Inferior parietal cortex (tissue), 1 donor: ENCODE measurements around the gene PRKCA.
"Not testable (repeated sequence)": the region's sequence is repeated elsewhere in the genome, so short reads cannot be mapped to it uniquely, and the experiment has no call there.

Experiments used
- DNase-seq: peaks from one replicate; pipeline ENCODE4 v3.0.0-alpha.2; 2016; ENCODE audit errors: extremely low spot score

The PRKCA gene

DNA sequence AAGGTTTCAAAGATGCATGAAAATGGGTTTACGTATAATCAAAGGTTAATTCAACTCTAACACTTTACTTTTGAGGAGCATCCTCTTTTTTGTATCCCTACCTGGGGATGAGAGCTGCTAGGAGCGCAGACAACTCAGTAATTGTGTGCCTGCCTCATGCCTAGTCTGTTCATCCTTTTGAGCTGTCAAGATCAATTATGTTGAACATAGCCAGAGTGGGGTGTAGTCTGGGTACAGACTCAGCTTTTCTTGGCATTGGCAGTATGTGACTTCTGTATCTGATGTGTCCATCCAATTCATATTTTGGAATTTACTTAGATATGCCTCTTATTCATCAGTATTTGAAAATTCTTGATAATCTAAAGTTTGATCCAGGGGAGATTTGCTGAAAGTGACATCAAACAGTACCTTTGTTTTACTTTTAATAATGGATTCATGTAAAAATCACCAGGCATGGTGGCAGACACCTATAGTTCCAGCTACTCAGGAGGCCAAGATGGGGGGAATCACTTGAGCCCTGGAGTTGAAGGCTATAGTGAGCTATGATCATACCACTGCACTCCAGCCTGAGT is 24.1 kb downstream of the PRKCA start:
- DNase-seq: no peak

DNA sequence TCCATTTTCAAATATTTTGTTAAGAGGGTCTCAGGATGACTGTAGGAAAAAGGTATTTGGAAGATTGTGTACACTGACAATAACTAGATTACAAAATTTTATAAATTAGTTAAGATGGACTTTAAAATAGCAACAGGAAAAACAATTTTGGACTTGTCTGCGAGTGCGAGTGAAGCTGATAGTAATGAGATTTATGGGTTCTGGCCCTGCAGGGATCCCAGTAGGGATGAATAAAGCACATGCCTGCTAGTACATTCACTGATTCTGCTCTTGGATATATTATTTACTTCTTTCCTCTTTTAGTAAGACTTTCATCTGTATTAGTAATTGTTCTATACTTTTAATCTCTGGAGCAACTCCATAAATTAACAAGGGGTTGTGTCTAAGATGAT is 28.2 kb downstream of the PRKCA start:
- DNase-seq: no peak

DNA sequence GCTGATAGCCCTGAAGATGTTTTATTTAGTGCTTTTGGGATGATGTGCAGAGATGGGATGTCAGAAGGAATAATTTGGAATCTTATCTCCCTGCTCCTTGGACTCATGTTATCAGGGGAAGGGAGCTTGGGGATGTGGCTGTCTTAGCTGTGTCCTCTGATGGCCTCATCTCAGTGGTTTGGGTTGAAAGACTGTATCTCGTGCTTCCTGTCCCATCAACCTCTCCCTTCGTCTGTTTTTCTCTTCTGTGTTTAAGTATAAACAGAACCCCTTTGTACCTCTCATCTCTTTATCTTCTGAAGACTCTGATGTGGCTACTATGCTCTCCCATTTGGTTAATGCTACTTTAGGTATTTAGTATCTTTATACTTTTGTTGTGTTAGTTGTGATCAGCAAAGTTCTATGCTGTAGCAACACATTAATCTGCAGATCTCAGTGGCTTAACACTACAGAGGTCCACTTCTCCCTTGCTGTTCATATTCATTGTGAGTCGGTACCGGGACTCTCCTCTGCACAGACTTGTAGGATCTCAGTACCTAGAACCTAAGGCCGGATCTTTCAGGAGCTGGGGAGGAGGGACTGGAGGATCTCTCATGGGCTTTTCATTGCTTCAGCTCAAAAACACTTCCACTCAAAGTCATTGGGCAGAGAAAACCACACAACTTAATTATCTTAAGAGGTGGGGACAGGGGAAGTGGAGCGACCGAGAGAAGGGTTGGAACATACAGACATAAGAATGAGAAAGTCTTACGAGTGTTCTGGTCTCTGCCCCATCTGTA is 28.8 kb downstream of the PRKCA start:
- DNase-seq: no peak

DNA sequence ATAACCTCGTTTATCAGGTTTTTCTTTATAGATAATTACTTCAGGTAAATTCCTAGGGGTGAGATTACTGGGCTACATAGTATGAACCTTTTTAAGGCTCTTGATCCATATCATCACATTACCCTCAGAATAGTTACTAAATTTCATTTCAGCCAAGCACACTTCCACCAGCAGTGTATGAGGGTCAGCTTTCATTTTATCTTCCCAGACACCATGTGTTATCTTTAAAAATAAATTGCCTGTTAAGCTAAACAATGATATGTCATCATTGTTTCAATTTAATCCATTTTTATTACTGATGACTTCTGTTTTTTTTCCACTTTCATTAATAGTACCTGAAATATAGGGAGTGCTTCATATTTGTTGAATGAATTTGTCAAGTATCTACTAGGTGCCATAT is 33.4 kb downstream of the PRKCA start:
- DNase-seq: no peak

DNA sequence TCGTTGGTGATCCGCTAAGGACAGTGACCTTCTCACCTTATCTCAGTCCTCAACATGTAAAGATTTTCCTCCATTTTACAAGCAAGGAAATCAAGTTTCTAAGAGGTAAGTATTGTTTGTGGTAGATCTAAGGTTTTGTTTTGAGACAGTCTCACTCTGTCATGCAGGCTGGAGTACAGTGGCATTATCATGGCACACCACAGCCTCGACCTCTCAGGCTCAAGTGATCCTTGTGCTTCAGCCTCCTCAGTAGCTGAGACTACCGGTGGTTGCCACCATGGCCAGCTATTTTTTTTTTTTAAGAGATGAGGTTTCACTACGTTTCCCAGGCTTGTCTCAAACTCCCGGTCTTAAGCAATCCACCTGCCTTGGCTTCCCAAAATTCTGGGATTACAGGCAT is 34.9 kb downstream of the PRKCA start:
- DNase-seq: no peak

DNA sequence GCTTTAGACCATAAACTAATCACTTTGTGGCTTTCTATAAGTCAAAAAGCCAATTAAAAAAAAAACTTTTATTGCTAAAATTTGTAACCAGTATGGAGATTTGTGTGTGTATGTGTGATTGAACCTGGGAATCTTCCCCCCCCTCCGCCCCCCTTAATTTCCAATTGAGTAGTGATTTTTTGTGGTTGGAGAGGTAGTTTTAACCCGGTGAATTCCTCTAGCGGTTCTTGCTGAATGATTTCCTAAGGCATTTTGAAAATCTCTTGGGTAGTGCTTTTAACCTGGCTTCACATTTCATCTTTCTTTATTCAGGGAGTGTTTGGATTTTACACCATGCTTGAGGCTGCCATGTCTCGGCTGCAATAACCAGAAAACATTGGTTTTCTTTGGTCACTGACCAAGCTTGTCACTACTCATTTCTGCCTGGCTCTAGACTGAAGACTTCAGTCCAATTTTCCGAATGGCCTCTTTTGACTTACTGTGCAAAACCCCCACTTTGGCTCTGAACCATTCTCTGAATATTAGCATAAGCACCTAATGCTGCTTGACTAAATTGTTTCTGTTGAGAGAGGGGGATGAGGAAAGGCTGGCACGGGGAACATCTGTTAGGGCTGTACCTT is 35.6 kb downstream of the PRKCA start:
- no peak for DNase-seq

DNA sequence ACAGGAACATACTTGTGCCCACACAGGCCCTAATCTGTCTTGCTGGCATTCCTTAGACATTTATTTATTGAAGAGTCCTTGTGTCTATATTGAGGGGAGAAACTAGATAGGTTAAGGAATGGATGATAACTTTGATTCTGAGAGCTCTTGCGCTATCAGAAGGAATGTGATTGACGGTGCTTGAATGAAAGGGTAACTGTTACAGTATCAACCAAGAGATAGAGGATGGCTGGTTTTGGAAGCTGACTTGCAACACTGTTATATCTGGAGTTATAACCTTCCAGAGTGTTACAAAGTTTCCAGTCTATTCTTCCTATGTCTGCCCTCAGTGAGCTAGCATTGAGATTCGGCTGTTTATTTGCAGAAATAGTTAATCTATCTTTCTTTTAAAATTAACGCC is 36.5 kb downstream of the PRKCA start:
- DNase-seq: no peak

DNA sequence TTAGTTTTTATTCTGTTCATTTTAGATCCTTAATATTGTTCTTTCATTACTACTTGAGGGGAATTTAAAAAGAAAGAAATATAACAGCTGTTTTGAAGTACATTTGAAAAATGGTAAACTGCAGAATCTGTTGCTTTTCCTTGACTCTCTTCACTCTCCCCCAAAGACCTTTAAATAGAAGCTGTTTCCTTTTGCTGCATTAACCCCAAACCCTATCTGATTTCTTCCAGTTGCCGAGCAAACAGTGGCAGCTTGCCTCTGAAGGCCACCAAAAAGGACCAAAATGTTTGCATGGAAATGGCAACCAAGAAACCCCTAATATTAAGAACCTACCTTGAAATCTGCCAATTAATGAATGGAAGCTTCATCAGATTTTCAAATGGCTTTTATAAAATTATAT is 37.1 kb downstream of the PRKCA start:
- DNase-seq: no peak

DNA sequence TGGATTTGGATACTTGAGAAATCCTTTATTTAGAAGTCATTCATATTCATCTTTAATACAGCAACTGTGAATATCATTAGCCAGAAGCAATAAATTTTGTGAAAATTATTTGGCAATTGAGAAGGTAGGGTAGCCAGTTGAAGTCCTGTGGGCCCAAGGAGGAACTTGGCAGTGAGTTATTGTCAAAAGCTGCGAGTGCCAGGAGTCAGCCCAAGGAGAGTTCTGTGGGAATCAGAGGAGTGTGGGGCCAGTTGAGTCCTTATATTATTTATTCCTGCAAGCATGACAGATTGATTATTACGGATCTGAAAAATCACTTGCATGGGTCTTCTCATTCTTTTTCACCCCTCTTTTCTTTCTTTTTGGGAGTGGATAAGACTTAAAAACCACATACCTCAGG is 38.3 kb downstream of the PRKCA start:
- no peak for DNase-seq

DNA sequence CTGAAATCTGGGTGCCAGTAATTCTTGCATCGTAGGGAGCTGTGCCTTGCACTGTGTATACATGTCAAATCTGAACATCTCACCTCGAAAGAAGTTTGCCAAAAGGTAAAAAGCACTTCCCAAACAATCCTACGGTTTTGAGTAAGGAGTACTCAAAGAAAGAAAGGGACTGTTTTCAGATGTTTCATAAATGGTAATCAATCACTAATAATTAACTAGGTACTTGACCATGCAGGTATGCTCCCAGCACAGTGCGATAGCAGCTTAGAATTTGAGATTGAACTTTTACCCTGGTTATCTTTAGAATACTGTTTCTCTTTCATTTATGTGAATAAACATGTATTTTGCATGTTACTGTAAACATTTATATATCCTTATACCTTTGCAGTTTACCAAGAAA is 39.0 kb downstream of the PRKCA start:
- DNase-seq: no peak

DNA sequence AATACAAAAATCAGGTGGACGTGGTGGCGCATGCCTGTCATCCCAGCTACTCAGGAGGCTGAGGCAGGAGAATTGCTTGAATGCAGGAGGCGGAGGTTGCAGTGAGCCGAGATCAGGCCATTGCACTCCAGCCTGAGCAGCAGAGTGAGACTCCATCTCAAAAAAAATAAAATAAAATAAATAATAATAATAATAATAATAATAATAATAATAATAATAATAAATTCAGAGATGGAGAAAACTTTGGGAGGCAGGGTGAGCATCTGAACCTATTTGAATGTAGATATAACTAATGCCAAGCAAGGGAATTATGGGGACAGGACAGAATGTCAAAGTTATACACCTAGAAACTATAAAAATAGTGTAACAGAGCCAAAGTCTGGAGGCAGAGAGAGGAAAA is 39.9 kb downstream of the PRKCA start:
- DNase-seq: not testable (repeated sequence)

DNA sequence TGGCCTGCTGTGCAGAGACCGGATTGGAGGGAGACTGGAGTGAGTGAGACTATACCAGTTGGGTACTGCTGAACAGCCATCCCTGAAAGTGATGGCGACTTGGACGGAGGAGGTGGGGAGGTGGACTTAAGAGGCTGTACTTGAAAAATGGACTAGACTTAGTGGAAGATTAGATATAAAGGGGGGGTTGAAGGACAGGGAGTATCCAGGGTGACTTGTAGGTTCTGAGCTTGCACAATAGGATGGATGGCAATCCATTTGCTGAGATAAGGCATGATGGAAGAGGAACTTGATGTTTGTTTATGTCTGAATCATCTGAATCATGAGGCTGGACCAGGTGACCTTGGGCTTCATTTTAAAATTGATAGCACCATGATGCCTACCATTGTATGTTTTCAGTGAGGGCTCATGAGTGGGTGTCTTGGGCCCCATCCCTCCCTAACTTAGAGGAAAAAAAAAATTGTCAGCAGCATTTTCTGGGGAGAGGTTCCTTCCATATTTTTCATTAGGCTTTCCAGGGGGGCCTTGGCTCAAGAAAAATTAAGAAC is 41.2 kb downstream of the PRKCA start:
- DNase-seq: no peak

DNA sequence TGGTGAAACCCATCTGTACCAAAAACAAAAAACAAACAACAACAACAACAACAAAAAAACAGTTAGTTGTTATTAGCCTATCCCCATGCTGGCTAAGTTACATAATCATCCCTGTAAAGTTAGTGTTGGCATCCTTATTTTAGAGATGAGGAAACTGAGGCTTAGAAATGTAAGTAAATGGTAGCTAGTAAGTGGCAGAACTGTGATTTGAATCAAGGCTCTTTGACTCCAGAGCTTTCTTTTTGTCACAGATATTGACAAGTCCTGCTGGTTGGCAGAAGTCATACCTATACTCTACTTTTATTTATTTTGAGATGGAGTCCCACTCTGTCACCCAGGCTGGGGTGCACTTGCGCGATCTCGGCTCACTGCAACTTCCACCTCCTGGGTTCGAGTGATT is 42.1 kb downstream of the PRKCA start:
- no peak for DNase-seq

DNA sequence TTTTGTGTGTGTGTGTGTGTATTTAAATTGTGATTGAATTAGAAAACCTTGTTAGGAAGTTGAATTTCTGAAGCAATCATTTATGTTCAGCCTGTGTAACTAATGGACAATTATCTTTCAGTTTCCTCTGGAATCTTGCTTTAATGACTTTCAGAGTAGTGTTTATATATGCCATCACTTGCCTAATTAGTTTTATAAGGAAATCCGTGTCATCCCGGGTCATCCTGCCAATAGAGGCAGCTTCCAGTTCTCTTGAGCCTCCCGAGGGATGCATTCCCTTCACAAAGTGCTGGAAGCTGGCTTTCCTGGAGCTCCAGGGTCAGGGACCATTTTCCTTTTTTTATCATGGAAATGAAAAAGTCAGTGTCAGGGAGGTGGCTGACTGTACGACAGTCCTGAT is 42.9 kb downstream of the PRKCA start:
- DNase-seq: no peak

DNA sequence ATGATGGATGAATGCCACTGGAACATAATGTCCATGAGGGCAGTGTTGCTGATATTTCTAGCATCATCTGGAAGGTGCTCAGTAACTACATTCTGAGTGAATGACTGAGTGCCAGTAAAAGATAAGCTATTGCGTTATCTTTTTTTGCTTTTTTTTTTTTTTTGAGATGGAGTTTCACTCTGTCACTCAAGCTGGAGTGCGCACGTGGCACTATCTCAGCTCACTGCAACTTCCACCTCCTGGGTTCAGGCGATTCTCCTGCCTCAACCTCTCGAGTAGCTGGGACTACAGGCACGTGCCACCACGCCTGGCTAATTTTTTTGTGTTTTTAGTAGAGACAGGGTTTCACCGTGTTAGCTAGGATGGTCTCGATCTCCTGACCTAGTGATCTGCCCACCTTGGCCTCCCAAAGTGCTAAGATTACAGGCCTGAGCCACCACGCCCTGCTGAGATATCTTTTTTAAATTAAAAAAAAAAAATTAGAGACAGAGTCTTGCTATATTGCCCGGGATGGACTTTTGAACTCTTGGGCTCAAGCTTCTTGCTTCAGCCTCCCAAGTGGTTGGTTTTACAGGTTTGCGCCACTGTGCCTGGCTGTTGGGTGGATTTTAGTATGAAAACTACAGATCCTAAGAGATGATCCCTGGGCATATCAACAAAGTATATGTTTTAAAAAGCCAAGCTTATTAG is 43.7 kb downstream of the PRKCA start:
- DNase-seq: not testable (repeated sequence)

DNA sequence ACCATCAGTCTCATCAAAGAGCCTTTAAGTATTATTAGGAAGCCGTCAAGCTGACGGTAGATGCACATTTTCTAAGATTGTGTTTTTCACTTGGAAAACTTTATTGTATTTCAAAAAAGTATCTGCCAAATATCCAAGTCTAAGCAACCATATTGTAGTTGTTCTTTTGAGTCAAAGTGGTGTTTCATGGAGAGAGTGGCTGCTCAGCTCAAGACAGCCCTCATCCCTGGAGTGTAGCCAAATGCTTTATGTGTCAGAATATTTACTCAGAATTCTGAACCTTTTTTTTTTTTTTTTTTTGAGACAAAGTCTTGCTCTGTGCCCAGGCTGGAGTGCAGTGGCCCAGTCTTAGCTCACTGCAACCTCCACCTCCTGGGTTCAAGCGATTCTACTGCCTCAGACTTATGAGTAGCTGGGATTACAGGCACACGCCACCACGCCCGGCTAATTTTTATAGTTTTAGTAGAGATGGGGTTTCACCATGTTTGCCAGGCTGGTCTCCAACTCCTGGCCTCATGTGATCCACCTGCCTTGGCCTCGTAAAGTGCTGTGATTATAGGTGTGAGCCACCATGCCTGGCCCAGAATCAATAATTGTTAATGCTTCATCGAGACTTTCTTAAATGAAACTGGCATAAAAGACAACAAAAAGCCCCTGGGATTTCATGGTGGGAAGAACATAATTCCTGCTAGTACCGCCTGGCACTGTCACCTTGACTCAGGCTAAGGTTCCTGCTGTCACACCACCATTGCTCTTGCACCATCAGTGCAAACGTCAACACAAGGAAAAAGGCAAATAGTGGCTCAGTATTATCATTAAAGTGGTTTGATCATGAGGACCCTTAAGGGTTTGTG is 45.5 kb downstream of the PRKCA start:
- no peak for DNase-seq

DNA sequence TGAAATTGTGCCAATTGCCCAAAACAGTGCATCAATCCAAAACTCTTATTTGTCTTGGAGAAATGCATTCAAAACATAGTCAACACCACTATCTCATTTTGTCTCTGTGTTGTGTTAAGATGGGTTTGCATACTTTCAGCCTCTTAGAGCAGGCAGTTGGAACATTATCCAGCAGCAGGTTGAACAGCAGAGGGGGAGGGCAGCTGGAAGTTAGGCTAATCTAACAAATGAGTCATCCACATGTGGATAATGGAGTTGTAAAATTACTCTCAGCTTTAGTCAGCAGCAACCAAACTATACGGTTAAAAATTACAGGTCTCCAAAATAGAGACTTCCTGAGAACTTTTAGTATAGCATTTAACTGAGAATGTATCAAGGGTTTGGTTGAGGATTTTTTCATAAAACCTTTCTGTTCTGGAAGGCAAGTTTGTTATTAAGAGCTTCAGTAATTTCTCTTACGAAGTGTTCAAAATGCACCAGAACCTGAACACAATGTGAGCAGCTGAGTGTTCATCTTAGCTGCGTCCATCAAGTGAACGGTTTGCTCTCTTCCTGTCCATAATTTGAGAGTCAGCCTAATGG is 46.3 kb downstream of the PRKCA start:
- DNase-seq: no peak

DNA sequence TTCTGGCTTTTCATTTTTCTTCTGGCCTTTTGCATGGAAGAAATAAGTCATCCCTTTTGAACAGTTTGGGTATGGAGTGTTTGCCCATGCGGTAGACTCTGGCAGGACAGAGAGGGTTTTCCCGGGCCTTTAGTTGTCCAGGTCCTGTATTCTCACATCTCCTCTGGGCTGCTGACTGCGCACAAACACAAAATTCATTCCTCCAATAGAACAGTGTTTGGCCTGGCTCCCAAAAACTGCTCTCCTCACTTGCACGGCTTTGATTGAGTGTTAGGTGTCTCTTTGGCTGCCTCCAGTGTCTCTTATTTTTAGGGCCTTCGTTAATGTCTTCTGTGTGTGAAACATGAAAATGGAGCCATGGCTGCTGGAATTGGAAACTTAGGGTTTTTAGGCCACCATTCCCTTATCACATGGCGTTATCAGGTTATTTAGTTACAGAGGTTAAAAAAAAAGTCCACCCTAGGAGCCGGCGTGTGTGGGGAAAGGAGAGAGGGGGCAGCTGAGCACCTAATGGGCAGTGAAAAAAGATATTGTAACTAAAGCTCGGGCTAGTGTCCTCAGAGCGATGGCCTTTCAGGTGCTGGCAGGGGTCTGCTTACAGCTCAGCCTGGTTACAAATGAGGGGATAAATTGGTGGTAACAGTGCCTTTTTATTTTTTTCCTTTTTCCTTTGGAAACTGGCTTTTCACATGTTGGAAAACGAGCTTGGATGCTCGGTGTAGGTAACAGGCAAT is 47.3 kb downstream of the PRKCA start:
- no peak for DNase-seq

DNA sequence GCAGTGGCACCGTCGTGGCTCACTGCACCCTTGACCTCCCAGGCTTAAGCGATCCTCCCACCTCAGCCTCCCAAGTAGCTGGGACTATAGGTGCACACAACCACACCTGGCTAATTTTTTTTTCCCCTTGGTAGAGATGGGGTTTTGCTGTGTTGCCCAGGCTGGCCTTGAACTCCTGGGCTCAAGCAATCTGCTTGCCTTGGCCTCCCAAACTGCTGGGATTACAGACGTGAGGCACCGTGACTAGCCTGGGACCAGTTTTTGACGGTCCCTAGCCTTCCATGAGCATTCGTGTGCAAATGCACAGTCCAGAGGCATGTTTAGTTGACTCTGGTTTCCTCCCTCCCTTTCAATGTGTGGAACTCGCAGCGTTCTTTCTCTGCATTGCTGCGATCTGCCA is 48.2 kb downstream of the PRKCA start:
- not testable (repeated sequence) for DNase-seq

DNA sequence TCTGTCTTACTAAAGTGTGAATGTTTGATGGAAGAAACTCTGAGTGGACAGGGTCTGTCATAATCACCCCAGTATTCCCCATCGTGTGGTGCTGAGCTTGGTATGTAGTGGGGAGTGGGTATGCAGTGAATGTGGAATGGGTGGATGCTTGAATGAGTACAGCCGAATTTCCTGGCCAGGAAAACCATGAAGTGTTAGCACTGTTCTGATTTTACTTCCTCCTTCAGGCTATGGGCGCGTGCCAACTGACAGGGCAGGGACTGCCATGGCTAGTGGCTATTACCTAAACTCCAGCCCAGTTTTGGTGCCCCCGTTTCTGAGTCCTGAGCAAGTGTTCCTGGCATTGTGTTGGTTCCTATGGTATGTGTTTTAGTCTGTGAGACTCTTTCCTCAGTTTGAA is 48.6 kb downstream of the PRKCA start:
- DNase-seq: no peak
